ENCODE data around the gene OR2B6. TPM values are rescaled to one million over a fixed set of nuclear protein-coding genes. Genes with fewer than 3 reads are reported as not detected.

OR2B6 gene
- total RNA-seq, 1 donor from 2014 or later, result not detected

- no peaks in the 10 kb centered on the region for H3K9me3 Mint-ChIP-seq
- peaks cover 7% of the 10 kb centered on the region for H3K27me3 Mint-ChIP-seq
- no peak overlapping the region for H3K4me3 Mint-ChIP-seq
- H3K36me3 Mint-ChIP-seq (ENCODE audit: low read depth), result no peaks in the 10 kb centered on the region
- no peak for DNase-seq
- no peak overlapping the region for H3K27ac Mint-ChIP-seq
- H3K4me1 Mint-ChIP-seq, result no peaks in the 10 kb centered on the region
- intact Hi-C loops (cut with micrococcal nuclease), result no loop called here
Measured at GRCh38 chr6:28004350-28005151, 47.5 kb downstream of the OR2B6 start.

- no peaks in the 10 kb centered on the region for H3K36me3 Mint-ChIP-seq (ENCODE audit: low read depth)
- H3K27ac Mint-ChIP-seq, result no peak overlapping the region
- H3K4me3 Mint-ChIP-seq, result no peak overlapping the region
- intact Hi-C loops (cut with micrococcal nuclease), result no loop called here
- H3K4me1 Mint-ChIP-seq, result no peaks in the 10 kb centered on the region
- H3K27me3 Mint-ChIP-seq, result peaks cover 7% of the 10 kb centered on the region
- DNase-seq, result no peak
- peaks cover 4% of the 10 kb centered on the region for H3K9me3 Mint-ChIP-seq
Measured at GRCh38 chr6:28005152-28005890, 48.3 kb downstream of the OR2B6 start.

GRCh38 chr6:28005975-28006374 is 48.9 kb downstream of the OR2B6 start:
- no peaks in the 10 kb centered on the region for H3K36me3 Mint-ChIP-seq (ENCODE audit: low read depth)
- H3K4me3 Mint-ChIP-seq, result no peak overlapping the region
- intact Hi-C loops (cut with micrococcal nuclease), result no loop called here
- no peak for DNase-seq
- H3K4me1 Mint-ChIP-seq, result no peaks in the 10 kb centered on the region
- H3K27ac Mint-ChIP-seq, result no peak overlapping the region
- peaks cover 7% of the 10 kb centered on the region for H3K27me3 Mint-ChIP-seq
- peaks cover 9% of the 10 kb centered on the region for H3K9me3 Mint-ChIP-seq

Other genes starting within 250 kb of the OR2B6 start
- not detected in 2 replicates for gene OR2B2, start 44.8 kb upstream of the OR2B6 start, total RNA-seq
- gene ZNF165, start 123.3 kb downstream of the OR2B6 start, total RNA-seq, result 0.26 and 0.47 TPM in 2 replicates
- gene ZSCAN16, start 167.4 kb downstream of the OR2B6 start, total RNA-seq, result 3.0 and 4.0 TPM in 2 replicates
- 17.6 and 17.7 TPM in 2 replicates for gene ZKSCAN8, start 184.6 kb downstream of the OR2B6 start, total RNA-seq